H9 (cell line): ENCODE data around the gene CCDC102B. TPM values are rescaled to one million over a fixed set of nuclear protein-coding genes. Genes with fewer than 3 reads are reported as not detected.
A peak's percentile ranks its signal among the peaks of the same experiment; 100 is the strongest.

Experiments
- DNase-seq: peaks from one replicate; pipeline ENCODE4 v3.0.0-alpha.2; 2017
- H2AFZ ChIP-seq: one replicate; pipeline ENCODE4 v1.6.1; 2013; ENCODE audit warnings: mild to moderate bottlenecking, low read length, control low read depth, moderate library complexity
- H2AK5ac ChIP-seq: 2 replicates; pipeline ENCODE4 v1.6.1; 2013; ENCODE audit warnings: low read length, control low read depth, mixed read lengths; ENCODE audit not compliant: insufficient read length
- H2BK120ac ChIP-seq: one replicate; pipeline ENCODE4 v1.6.1; 2013; ENCODE audit warnings: low read depth, mild to moderate bottlenecking, low read length, control low read depth, inconsistent platforms; ENCODE audit not compliant: poor library complexity, severe bottlenecking
- H2BK12ac ChIP-seq: 2 replicates; pipeline ENCODE4 v1.6.1; 2013; ENCODE audit warnings: low read length, control low read depth, mixed read lengths, low read depth; ENCODE audit not compliant: insufficient read length
- H2BK15ac ChIP-seq: 2 replicates; pipeline ENCODE4 v1.6.1; 2013; ENCODE audit warnings: low read depth, low read length, control low read depth
- H2BK20ac ChIP-seq: one replicate; pipeline ENCODE4 v1.6.1; 2013; ENCODE audit warnings: low read depth, mild to moderate bottlenecking, low read length, control low read depth, inconsistent platforms; ENCODE audit not compliant: poor library complexity, severe bottlenecking
- H2BK5ac ChIP-seq: 2 replicates; pipeline ENCODE4 v1.6.1; 2013; ENCODE audit warnings: low read length, control low read depth, mixed read lengths; ENCODE audit not compliant: insufficient read length
- H3K14ac ChIP-seq: 2 replicates; pipeline ENCODE4 v1.6.1; 2013; ENCODE audit warnings: low read length, control low read depth; ENCODE audit not compliant: insufficient read depth
- H3K18ac ChIP-seq: 2 replicates; pipeline ENCODE4 v1.6.1; 2013; ENCODE audit warnings: low read depth, mild to moderate bottlenecking, mixed read lengths, low read length, control low read depth; ENCODE audit not compliant: insufficient read length
- H3K23ac ChIP-seq: 2 replicates; pipeline ENCODE4 v1.6.1; 2013; ENCODE audit warnings: low read length, control low read depth, mixed read lengths, low read depth; ENCODE audit not compliant: insufficient read length
- H3K23me2 ChIP-seq: 2 replicates; pipeline ENCODE4 v1.6.1; 2013; ENCODE audit warnings: low read depth, mild to moderate bottlenecking, mixed read lengths, low read length, control low read depth; ENCODE audit not compliant: insufficient read length, poor library complexity, severe bottlenecking
- H3K27ac ChIP-seq: 2 replicates; pipeline ENCODE4 v1.5.1; 2013; ENCODE audit warnings: low read length, control low read depth, mixed read lengths, low read depth; ENCODE audit not compliant: insufficient read length
- H3K27me3 ChIP-seq: 2 replicates; pipeline ENCODE4 v1.6.1; 2013; ENCODE audit warnings: low read length, control low read depth, inconsistent platforms; ENCODE audit not compliant: insufficient read depth
- H3K4ac ChIP-seq: 2 replicates; pipeline ENCODE4 v1.6.1; 2013; ENCODE audit warnings: low read depth, mild to moderate bottlenecking, control low read depth, inconsistent platforms, low read length, moderate library complexity
- H3K4me1 ChIP-seq: 2 replicates; pipeline ENCODE4 v1.6.1; 2013; ENCODE audit warnings: low read length, control low read depth, inconsistent platforms; ENCODE audit not compliant: insufficient read depth
- H3K4me2 ChIP-seq: 2 replicates; pipeline ENCODE4 v1.6.1; 2013; ENCODE audit warnings: low read length, control low read depth, mixed read lengths; ENCODE audit not compliant: insufficient read length, insufficient read depth
- H3K56ac ChIP-seq: 2 replicates; pipeline ENCODE4 v1.6.1; 2013; ENCODE audit warnings: low read depth, mild to moderate bottlenecking, mixed read lengths, low read length, control low read depth; ENCODE audit not compliant: insufficient read length
- H3K79me1 ChIP-seq: 2 replicates; pipeline ENCODE4 v1.6.1; 2013; ENCODE audit warnings: low read depth, mild to moderate bottlenecking, moderate library complexity, low read length, control low read depth, inconsistent platforms; ENCODE audit not compliant: insufficient read depth, poor library complexity, severe bottlenecking
- H3K79me2 ChIP-seq: 2 replicates; pipeline ENCODE4 v1.6.1; 2013; ENCODE audit warnings: low read length, control low read depth, inconsistent platforms; ENCODE audit not compliant: insufficient read depth
- H3K9ac ChIP-seq: 2 replicates; pipeline ENCODE4 v1.6.1; 2013; ENCODE audit warnings: low read length, control low read depth, mixed read lengths; ENCODE audit not compliant: insufficient read length; ENCODE audit errors: extremely low read depth
- H3K9me3 ChIP-seq: one replicate; pipeline ENCODE4 v1.6.1; 2013; ENCODE audit warnings: low read depth, low read length, inconsistent platforms; ENCODE audit not compliant: control insufficient read depth
- H3T11ph ChIP-seq: one replicate; pipeline ENCODE4 v1.6.1; 2013; ENCODE audit warnings: mild to moderate bottlenecking, low read length, control low read depth, inconsistent platforms
- H4K20me1 ChIP-seq: one replicate; pipeline ENCODE4 v1.6.1; 2013; ENCODE audit not compliant: control insufficient read depth, insufficient read length, insufficient read depth
- H4K5ac ChIP-seq: 2 replicates; pipeline ENCODE4 v1.6.1; 2013; ENCODE audit warnings: low read depth, mild to moderate bottlenecking, mixed read lengths, low read length, control low read depth; ENCODE audit not compliant: insufficient read length
- H4K8ac ChIP-seq: replicated peaks from 2 replicates; pipeline ENCODE4 v1.6.1; 2013; ENCODE audit warnings: low read length, control low read depth, mixed read lengths, low read depth; ENCODE audit not compliant: insufficient read length
- H4K91ac ChIP-seq: 2 replicates; pipeline ENCODE4 v1.6.1; 2013; ENCODE audit warnings: low read depth, mild to moderate bottlenecking, moderate library complexity, mixed read lengths, low read length, control low read depth; ENCODE audit not compliant: insufficient read length
- H3K27ac Mint-ChIP-seq, 3 experiments: 2 replicates in 2 of 3; 3 replicates in 1 of 3; pipeline ENCODE4 v1.8.0; 2020 to 2021; ENCODE audit warnings: mixed read lengths in 3 of 3, mild to moderate bottlenecking in 1 of 3, moderate library complexity in 1 of 3
- H3K27me3 Mint-ChIP-seq: 2 replicates; pipeline ENCODE4 v1.8.0; 2021; ENCODE audit warnings: low read depth, mild to moderate bottlenecking, moderate library complexity, mixed read lengths
- H3K36me3 Mint-ChIP-seq, 3 experiments: 2 replicates in 2 of 3; 3 replicates in 1 of 3; pipeline ENCODE4 v1.8.0; 2020 to 2021; ENCODE audit warnings: low read depth in 3 of 3, mixed read lengths in 3 of 3; ENCODE audit not compliant: insufficient read depth in 1 of 3
- H3K4me1 Mint-ChIP-seq, 2 experiments: 2 replicates each; pipeline ENCODE4 v1.8.0; 2020; ENCODE audit warnings: mixed read lengths in 2 of 2
- H3K4me3 Mint-ChIP-seq, 2 experiments: 2 replicates in 1 of 2; 3 replicates in 1 of 2; pipeline ENCODE4 v1.8.0; 2020 to 2021; ENCODE audit warnings: mild to moderate bottlenecking in 2 of 2, mixed read lengths in 2 of 2, moderate library complexity in 1 of 2
- H3K9me3 Mint-ChIP-seq, 2 experiments: 2 replicates in 1 of 2; 3 replicates in 1 of 2; pipeline ENCODE4 v1.8.0; 2020; ENCODE audit warnings: mild to moderate bottlenecking in 2 of 2, mixed read lengths in 2 of 2, moderate library complexity in 1 of 2
- CTCF ChIP-seq: fragments of 200-600 bp; sonication (generic); conservative IDR thresholded peaks from 3 replicates; pipeline ENCODE4 v1.8.0; 2021; ENCODE audit warnings: antibody characterized with exemption, mild to moderate bottlenecking
- WGBS: extraction: QIAGEN DNeasy Blood & Tissue Kit; methylation state at CpG from one replicate; pipeline ENCODE4 v1.1.7; 2013; ENCODE audit warnings: missing lambda C conversion rate, low lambda C conversion rate, mixed read lengths; ENCODE audit not compliant: insufficient read length; ENCODE audit errors: extremely low coverage; 5-methylcytosine and 5-hydroxymethylcytosine counted together
- total RNA-seq: library from RNA; stranded (reverse); gene quantifications from 2 replicates; pipeline ENCODE4 v1.2.1, GENCODE V29; 2021

The CCDC102B gene
- total RNA-seq, 1 experiment from 2014 or later: 1.2 TPM

GRCh38 chr18:68925268-68925667 is 127.4 kb downstream of the CCDC102B start:
- Mint-ChIP-seq H3K4me3 (no peak overlapping the region), H3K9me3 (no peaks in the 10 kb centered on the region), H3K27me3 (peaks cover 5% of the 10 kb centered on the region), H3K36me3 (no peaks in the 10 kb centered on the region), H3K4me1 (peaks cover 18 to 20% of the 10 kb centered on the region in 2 experiments), H3K27ac (no peak overlapping the region)
- no peaks in the 10 kb centered on the region for H4K20me1 ChIP-seq
- H4K5ac ChIP-seq: no peak overlapping the region
- H2AFZ ChIP-seq: no peak overlapping the region
- H3K14ac ChIP-seq: no peak overlapping the region
- H3K23ac ChIP-seq: no peak overlapping the region
- no peak overlapping the region for H3K9ac ChIP-seq
- no peak overlapping the region for H2BK5ac ChIP-seq
- WGBS: no CpG with 5 or more reads among the region's 1 CpG
- H4K8ac ChIP-seq: no peak overlapping the region
- no peak overlapping the region for H3K27ac ChIP-seq
- H3K27me3 ChIP-seq: no peaks in the 10 kb centered on the region
- peak; percentile 73 for TF ChIP-seq CTCF
- no peak overlapping the region for H2BK120ac ChIP-seq
- no peak overlapping the region for H3K4me2 ChIP-seq
- H3K9me3 ChIP-seq: no peaks in the 10 kb centered on the region
- H2BK20ac ChIP-seq: no peak overlapping the region
- H3K4me1 ChIP-seq: no peaks in the 10 kb centered on the region
- no peak for DNase-seq
- H3K79me1 ChIP-seq: no peaks in the 10 kb centered on the region
- no peaks in the 10 kb centered on the region for H3K23me2 ChIP-seq
- no peak overlapping the region for H2BK12ac ChIP-seq
- no peak overlapping the region for H2BK15ac ChIP-seq
- H4K91ac ChIP-seq: no peak overlapping the region
- no peak overlapping the region for H3K56ac ChIP-seq
- no peak overlapping the region for H3K18ac ChIP-seq
- no peak overlapping the region for H2AK5ac ChIP-seq
- H3K79me2 ChIP-seq: no peaks in the 10 kb centered on the region
- H3K4ac ChIP-seq: no peak overlapping the region
- H3T11ph ChIP-seq: no peak overlapping the region
